ENCODE data around the gene C20orf204. TPM values are rescaled to one million over a fixed set of nuclear protein-coding genes. Genes with fewer than 3 reads are reported as not detected.
A peak's percentile ranks its signal among the peaks of the same experiment; 100 is the strongest.

C20orf204 gene
- total and polyA plus RNA-seq, 12 donors = 0.11 to 0.88 (median 0.45) TPM

DNA sequence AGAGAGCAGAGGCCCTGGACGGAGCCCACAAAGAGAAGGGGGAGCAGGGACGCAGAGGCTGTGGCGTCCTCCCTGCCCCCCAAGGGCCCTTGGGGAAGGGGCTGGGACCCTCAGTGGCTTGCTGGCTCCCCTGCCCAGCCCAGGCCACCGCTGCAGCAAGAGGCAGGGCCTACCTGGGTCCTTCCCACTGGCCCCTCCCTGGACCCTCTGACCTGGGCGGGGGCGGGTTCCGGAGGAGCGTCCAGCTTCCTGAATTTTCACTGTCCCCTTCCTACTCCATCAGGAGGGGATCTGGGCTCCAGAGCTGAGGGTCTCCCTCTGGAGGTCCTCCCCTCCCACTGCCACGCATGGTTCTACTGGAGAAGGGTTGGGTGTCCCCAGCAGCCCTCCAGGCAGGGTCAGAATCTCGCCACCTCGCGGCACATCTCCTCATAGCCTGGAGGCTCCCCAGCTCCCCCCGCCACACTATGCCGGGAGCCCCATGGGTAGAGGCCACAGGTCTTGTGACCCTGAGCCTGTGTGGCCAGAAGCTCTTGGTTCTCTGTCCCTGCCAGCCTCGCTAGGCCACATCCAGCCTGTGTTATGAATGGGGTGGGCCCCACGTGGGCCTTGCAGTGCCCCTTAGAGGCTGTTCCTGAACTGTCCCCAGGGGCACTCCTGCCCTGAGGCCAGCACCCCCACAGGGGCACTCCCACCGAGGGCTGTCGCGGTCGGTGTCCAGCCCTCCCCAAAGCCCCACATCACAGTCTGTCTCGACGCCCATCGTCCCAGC, 14.5 kb downstream of the C20orf204 start:
- peak overlapping the region; percentile 77 to 98 (median 92) for H3K27ac ChIP-seq
- TF ChIP-seq CTCF (IDR thresholded peaks at IDR 0.05) = peak in 4 of 9 donors; percentile 9 to 28 (median 17)
- peaks cover 0 to 26% (median 5%) of the 10 kb centered on the region in 9 donors for H3K36me3 ChIP-seq
- peaks cover 6 to 85% (median 48%) of the 10 kb centered on the region in 7 donors for H3K27me3 ChIP-seq
- DNase-seq = no peak
- WGBS, 2 donors = 61 to 67% methylated on average over 23 of the region's 23 CpGs
- peak overlapping the region; percentile 32 to 78 (median 60) for H3K4me3 ChIP-seq
- peak in 6 of 8 donors; percentile 3 to 22 (median 9) for ATAC-seq
- H3K9me3 ChIP-seq = no peaks in the 10 kb centered on the region
- intact Hi-C loops (cut with DNase I) = loop anchor here in 2 of 10 donors (5.0 to 10.0 kb wide), 2 partner anchors 363 to 416 kb away; no protein-coding TSS in a partner anchor
- H3K4me1 ChIP-seq = peaks cover 6 to 55% (median 32%) of the 10 kb centered on the region in 9 donors

- peaks cover 0 to 26% (median 5%) of the 10 kb centered on the region in 9 donors for H3K36me3 ChIP-seq
- ATAC-seq (no peak), DNase-seq (no peak)
- peak overlapping the region in 9 of 10 donors; percentile 18 to 78 (median 61) for H3K4me3 ChIP-seq
- peak overlapping the region; percentile 77 to 98 (median 92) for H3K27ac ChIP-seq
- H3K9me3 ChIP-seq = no peaks in the 10 kb centered on the region
- WGBS, 2 donors = 66 to 71% methylated on average over 11 of the region's 11 CpGs
- H3K4me1 ChIP-seq = peaks cover 6 to 59% (median 35%) of the 10 kb centered on the region in 9 donors
- no peak for TF ChIP-seq CTCF (IDR thresholded peaks at IDR 0.05)
- peaks cover 6 to 87% (median 48%) of the 10 kb centered on the region in 7 donors for H3K27me3 ChIP-seq
- intact Hi-C loops (cut with DNase I) = loop anchor here in 2 of 10 donors (5.0 to 10.0 kb wide), 2 partner anchors 364 to 416 kb away; no protein-coding TSS in a partner anchor
Measured at GRCh38 chr20:64051033-64051452, 15.1 kb downstream of the C20orf204 start.

DNA sequence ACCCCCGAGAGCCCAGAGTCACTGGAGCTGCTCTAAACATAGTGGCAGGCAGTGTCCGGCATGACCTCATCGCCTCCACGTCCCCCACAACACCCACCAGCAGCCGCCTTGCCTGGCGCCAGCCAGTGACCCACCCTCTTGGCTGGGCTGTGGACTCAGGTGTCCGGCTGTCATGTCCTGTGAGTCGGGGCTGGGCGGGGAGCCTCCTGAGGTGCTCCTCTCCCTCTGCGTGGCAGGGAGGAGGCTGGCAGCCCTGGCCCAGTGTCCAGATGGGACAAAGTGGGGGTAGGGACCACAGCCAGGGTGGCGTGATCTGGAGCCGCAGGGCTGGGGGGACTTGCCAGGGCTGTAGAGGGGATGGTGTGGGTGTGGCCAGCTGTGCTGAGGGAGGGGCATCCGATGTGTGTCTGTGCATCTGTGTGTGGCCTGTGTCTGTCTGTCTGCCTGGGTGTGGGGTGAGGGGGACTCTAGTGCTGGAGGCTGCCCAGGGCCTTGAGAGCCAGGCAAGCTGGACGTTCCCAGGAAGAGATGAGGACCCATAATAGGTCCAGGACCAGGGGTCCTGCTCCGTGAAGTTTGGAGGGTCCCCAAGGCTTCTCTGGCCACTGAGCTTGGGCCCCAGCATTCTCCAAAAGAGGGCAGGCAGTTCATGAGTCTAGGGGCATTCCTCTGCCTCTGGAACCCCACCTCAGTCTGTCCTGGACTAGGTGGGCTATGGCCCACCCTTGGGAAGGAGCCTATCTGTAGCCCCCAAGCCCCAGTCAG, 15.8 kb downstream of the C20orf204 start:
- peaks cover 0 to 21% (median 5%) of the 10 kb centered on the region in 9 donors for H3K36me3 ChIP-seq
- intact Hi-C loops (cut with DNase I) = loop anchor here in 2 of 10 donors (5.0 to 10.0 kb wide), 2 partner anchors 364 to 417 kb away; no protein-coding TSS in a partner anchor
- no peaks in the 10 kb centered on the region for H3K9me3 ChIP-seq
- ATAC-seq (peak; percentile 31 to 73 (median 66)), DNase-seq (peak; percentile 81 to 88)
- peaks cover 6 to 66% (median 40%) of the 10 kb centered on the region in 9 donors for H3K4me1 ChIP-seq
- H3K4me3 ChIP-seq = peak overlapping the region in 7 of 10 donors; percentile 52 to 78 (median 66)
- 62 to 67% methylated on average over 15 of the region's 15 CpGs for WGBS, 2 donors
- no peak for TF ChIP-seq CTCF (IDR thresholded peaks at IDR 0.05)
- H3K27me3 ChIP-seq = peaks cover 6 to 86% (median 52%) of the 10 kb centered on the region in 7 donors
- peak overlapping the region; percentile 77 to 98 (median 92) for H3K27ac ChIP-seq

GRCh38 chr20:64052326-64052722, 16.3 kb downstream of the C20orf204 start:
- WGBS, 2 donors = 70 to 80% methylated on average over 10 of the region's 10 CpGs
- peaks cover 0 to 15% (median 5%) of the 10 kb centered on the region in 9 donors for H3K36me3 ChIP-seq
- peak overlapping the region; percentile 77 to 98 (median 92) for H3K27ac ChIP-seq
- TF ChIP-seq CTCF (IDR thresholded peaks at IDR 0.05) = no peak
- DNase-seq = no peak
- intact Hi-C loops (cut with DNase I) = loop anchor here in 2 of 10 donors (5.0 to 10.0 kb wide), 2 partner anchors 365 to 418 kb away; no protein-coding TSS in a partner anchor
- peaks cover 6 to 72% (median 42%) of the 10 kb centered on the region in 9 donors for H3K4me1 ChIP-seq
- peak overlapping the region in 5 of 10 donors; percentile 3 to 75 (median 22) for H3K4me3 ChIP-seq
- peaks cover 6 to 86% (median 48%) of the 10 kb centered on the region in 7 donors for H3K27me3 ChIP-seq
- no peaks in the 10 kb centered on the region for H3K9me3 ChIP-seq
- ATAC-seq = no peak
